Muscle layer of colon (tissue), 2 donors: Measurements from ENCODE around the gene HPSE.

ENCODE experiments used
- H3K27ac ChIP-seq: one replicate; pipeline ENCODE4 v1.7.0; 2013; ENCODE audit warnings: low read depth, mild to moderate bottlenecking, low read length, moderate library complexity
- H3K27me3 ChIP-seq, 2 donors: one replicate each; pipeline ENCODE4 v1.7.0; 2013; ENCODE audit warnings: low read length in 2 of 2, mild to moderate bottlenecking in 2 of 2; ENCODE audit not compliant: insufficient read depth in 2 of 2, control insufficient read depth in 1 of 2
- H3K36me3 ChIP-seq: one replicate; pipeline ENCODE4 v1.7.0; 2013; ENCODE audit warnings: mild to moderate bottlenecking, low read length; ENCODE audit not compliant: insufficient read depth
- H3K4me1 ChIP-seq: one replicate; pipeline ENCODE4 v1.7.0; 2013; ENCODE audit warnings: mild to moderate bottlenecking, low read length; ENCODE audit not compliant: insufficient read depth
- H3K4me3 ChIP-seq, 2 donors: one replicate each; pipeline ENCODE4 v1.7.0; 2013; ENCODE audit warnings: low read length in 2 of 2, low read depth in 1 of 2, mild to moderate bottlenecking in 1 of 2, moderate library complexity in 1 of 2
- H3K9ac ChIP-seq: one replicate; pipeline ENCODE4 v1.7.0; 2013; ENCODE audit warnings: low read length
- H3K9me3 ChIP-seq: one replicate; pipeline ENCODE4 v1.7.0; 2013; ENCODE audit warnings: mild to moderate bottlenecking, low read length
- donor health status: abdominal sarcoma.
- donor health status: Adenocarcinoma of cecum.

Gene HPSE

GRCh38 chr4:83361416-83362103, 26.9 kb upstream of the HPSE start:
- Histone ChIP-seq H3K9ac (no peak overlapping the region), H3K4me3 (no peak overlapping the region), H3K27ac (no peak overlapping the region), H3K9me3 (no peaks in the 10 kb centered on the region), H3K36me3 (no peaks in the 10 kb centered on the region), H3K4me1 (no peaks in the 10 kb centered on the region), H3K27me3 (no peaks in the 10 kb centered on the region)

GRCh38 chr4:83360018-83360417, 25.4 kb upstream of the HPSE start:
- no peak overlapping the region for H3K27ac ChIP-seq
- no peaks in the 10 kb centered on the region for H3K27me3 ChIP-seq
- H3K9me3 ChIP-seq: no peaks in the 10 kb centered on the region
- no peak overlapping the region for H3K9ac ChIP-seq
- H3K36me3 ChIP-seq: no peaks in the 10 kb centered on the region
- H3K4me1 ChIP-seq: no peaks in the 10 kb centered on the region
- no peak overlapping the region for H3K4me3 ChIP-seq

- H3K36me3 ChIP-seq: no peaks in the 10 kb centered on the region
- H3K4me1 ChIP-seq: no peaks in the 10 kb centered on the region
- H3K9ac ChIP-seq: no peak overlapping the region
- no peaks in the 10 kb centered on the region for H3K9me3 ChIP-seq
- no peak overlapping the region for H3K4me3 ChIP-seq
- no peak overlapping the region for H3K27ac ChIP-seq
- no peaks in the 10 kb centered on the region for H3K27me3 ChIP-seq
Observed at GRCh38 chr4:83358410-83358809, 23.8 kb upstream of the HPSE start.

GRCh38 chr4:83356899-83357661, 22.4 kb upstream of the HPSE start:
- Histone ChIP-seq H3K36me3 (no peaks in the 10 kb centered on the region), H3K9me3 (no peaks in the 10 kb centered on the region), H3K4me3 (no peak overlapping the region), H3K4me1 (no peaks in the 10 kb centered on the region), H3K27me3 (no peaks in the 10 kb centered on the region), H3K9ac (no peak overlapping the region), H3K27ac (no peak overlapping the region)

- H3K4me3 ChIP-seq: no peak overlapping the region
- H3K9ac ChIP-seq: no peak overlapping the region
- no peak overlapping the region for H3K27ac ChIP-seq
- H3K9me3 ChIP-seq: no peaks in the 10 kb centered on the region
- H3K36me3 ChIP-seq: no peaks in the 10 kb centered on the region
- H3K27me3 ChIP-seq: no peaks in the 10 kb centered on the region
- no peaks in the 10 kb centered on the region for H3K4me1 ChIP-seq
Observed at GRCh38 chr4:83353516-83353915, 18.9 kb upstream of the HPSE start.

- H3K9me3 ChIP-seq: no peaks in the 10 kb centered on the region
- H3K27me3 ChIP-seq: no peaks in the 10 kb centered on the region
- H3K27ac ChIP-seq: no peak overlapping the region
- no peak overlapping the region for H3K9ac ChIP-seq
- no peak overlapping the region for H3K4me3 ChIP-seq
- no peaks in the 10 kb centered on the region for H3K4me1 ChIP-seq
- H3K36me3 ChIP-seq: no peaks in the 10 kb centered on the region
Observed at GRCh38 chr4:83348074-83348473, 13.4 kb upstream of the HPSE start.

GRCh38 chr4:83342476-83342875, 7.8 kb upstream of the HPSE start:
- no peaks in the 10 kb centered on the region for H3K27me3 ChIP-seq

GRCh38 chr4:83340692-83341343, 6.2 kb upstream of the HPSE start:
- Histone ChIP-seq H3K9me3 (no peaks in the 10 kb centered on the region), H3K9ac (no peak overlapping the region), H3K27me3 (no peaks in the 10 kb centered on the region), H3K4me1 (no peaks in the 10 kb centered on the region), H3K4me3 (no peak overlapping the region), H3K27ac (no peak overlapping the region), H3K36me3 (no peaks in the 10 kb centered on the region)

More at GRCh38 chr4:83342476-83342875, 7.8 kb upstream of the HPSE start:
- Histone ChIP-seq H3K9me3 (no peaks in the 10 kb centered on the region), H3K9ac (no peak overlapping the region), H3K36me3 (no peaks in the 10 kb centered on the region), H3K4me1 (no peaks in the 10 kb centered on the region), H3K4me3 (no peak overlapping the region), H3K27ac (no peak overlapping the region)

GRCh38 chr4:83339573-83339972, 4.9 kb upstream of the HPSE start:
- no peak overlapping the region for H3K9ac ChIP-seq
- H3K9me3 ChIP-seq: no peaks in the 10 kb centered on the region
- no peaks in the 10 kb centered on the region for H3K36me3 ChIP-seq
- H3K4me1 ChIP-seq: peaks cover 5% of the 10 kb centered on the region
- no peak overlapping the region for H3K27ac ChIP-seq
- no peak overlapping the region for H3K4me3 ChIP-seq
- peaks cover 0 to 8% of the 10 kb centered on the region in 2 donors for H3K27me3 ChIP-seq

GRCh38 chr4:83335701-83336100, 1.1 kb upstream of the HPSE start:
- Histone ChIP-seq H3K27me3 (peaks cover 4 to 13% of the 10 kb centered on the region in 2 donors), H3K4me1 (peaks cover 5% of the 10 kb centered on the region), H3K9ac (no peak overlapping the region), H3K36me3 (no peaks in the 10 kb centered on the region), H3K27ac (no peak overlapping the region), H3K4me3 (no peak overlapping the region), H3K9me3 (no peaks in the 10 kb centered on the region)

GRCh38 chr4:83331956-83332355, 2.7 kb downstream of the HPSE start:
- no peak overlapping the region for H3K9ac ChIP-seq
- H3K4me3 ChIP-seq: no peak overlapping the region
- no peaks in the 10 kb centered on the region for H3K9me3 ChIP-seq
- H3K27ac ChIP-seq: no peak overlapping the region
- no peaks in the 10 kb centered on the region for H3K36me3 ChIP-seq
- H3K4me1 ChIP-seq: peaks cover 5% of the 10 kb centered on the region
- H3K27me3 ChIP-seq: peaks cover 4 to 13% of the 10 kb centered on the region in 2 donors
